ENCODE results near the gene RBFOX1.

RBFOX1 gene

DNA sequence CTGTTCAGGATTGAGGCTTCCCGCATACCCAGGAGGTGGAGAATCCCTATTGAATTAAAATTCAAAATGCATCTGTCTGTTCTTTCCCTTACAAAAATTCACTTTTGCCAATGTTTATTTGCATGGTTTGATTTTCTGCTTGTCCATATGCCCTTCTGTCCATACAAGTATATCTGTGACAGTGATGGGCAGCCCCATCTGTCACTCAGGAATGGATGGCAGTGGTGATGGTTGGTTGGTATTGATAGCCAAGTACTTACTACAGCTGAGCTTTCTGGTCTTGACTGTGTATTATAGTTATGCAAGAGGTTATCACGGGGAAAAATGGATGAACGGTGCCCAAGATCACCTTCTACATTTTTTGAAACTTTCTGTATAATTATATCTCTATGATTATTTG is 171.0 kb downstream of the RBFOX1 start:
- WGBS, 2 donors (ENCODE audit: extremely low coverage in 2 of 2, insufficient read length in 2 of 2, insufficient replicate concordance in 1 of 2): no CpG with 5 or more reads among the region's 3 CpGs
- Histone ChIP-seq H3K18ac (ENCODE audit: low read length) (no peak overlapping the region), H2BK120ac (ENCODE audit: low read depth, low read length) (no peak overlapping the region), H2BK12ac (ENCODE audit: low read length) (no peak overlapping the region), H2AFZ (ENCODE audit: low read length) (no peak overlapping the region), H2BK15ac (ENCODE audit: low read length) (no peak overlapping the region), H3K27ac (replicated peaks; ENCODE audit: low read length) (no peak overlapping the region), H3K36me3 (replicated peaks in 1 of 2; ENCODE audit: control insufficient read depth in 2 of 2, insufficient read depth in 2 of 2, low read length in 2 of 2) (no peaks in the 10 kb centered on the region), H3K4me1 (ENCODE audit: control insufficient read depth in 2 of 2, insufficient read depth in 1 of 2, low read depth in 1 of 2, low read length in 2 of 2) (no peaks in the 10 kb centered on the region), H2BK5ac (ENCODE audit: low read length) (no peak overlapping the region), H3K9me3 (replicated peaks in 1 of 2; ENCODE audit: control insufficient read depth in 2 of 2, insufficient read depth in 1 of 2, low read depth in 1 of 2, low read length in 2 of 2) (no peaks in the 10 kb centered on the region), H2AK5ac (ENCODE audit: low read depth, low read length) (no peak overlapping the region), H3K4me2 (ENCODE audit: insufficient read depth, low read length, poor library complexity, severe bottlenecking) (no peak overlapping the region), H3K9ac (ENCODE audit: low read depth, low read length, poor library complexity) (no peak overlapping the region), H3K27me3 (ENCODE audit: control insufficient read depth in 3 of 3, insufficient read depth in 3 of 3, low read depth in 1 of 3, low read length in 3 of 3) (no peaks in the 10 kb centered on the region), H3K23ac (ENCODE audit: low read depth, low read length, poor library complexity) (no peak overlapping the region), H3K4ac (ENCODE audit: low read length) (no peak overlapping the region), H3K4me3 (ENCODE audit: low read length in 2 of 2) (no peak overlapping the region), H3K14ac (ENCODE audit: low read length) (no peak overlapping the region), H4K91ac (ENCODE audit: low read depth, low read length, poor library complexity) (no peak overlapping the region), H4K8ac (ENCODE audit: low read depth, low read length) (no peak overlapping the region), H3K79me1 (ENCODE audit: low read depth, low read length) (no peaks in the 10 kb centered on the region)
- DNase-seq (ENCODE audit: low spot score): no peak

DNA sequence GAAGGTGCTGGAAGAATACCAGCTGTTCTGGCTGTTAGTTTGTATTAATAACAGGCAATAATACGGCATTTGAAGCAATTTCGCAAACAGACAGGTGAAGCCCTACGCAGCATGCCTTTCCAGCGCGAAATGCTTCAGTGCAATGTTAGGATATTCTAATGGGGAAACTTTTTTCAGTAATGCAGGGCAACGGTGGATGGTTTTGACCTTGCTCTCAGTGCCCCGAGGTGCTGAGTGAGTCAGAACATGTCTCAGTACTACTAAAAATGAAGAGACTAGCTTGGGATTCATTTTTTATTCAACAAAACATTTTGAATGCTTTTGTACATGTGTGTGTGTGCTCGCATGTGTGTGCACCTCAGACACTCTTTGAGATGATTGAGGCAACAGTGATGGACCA is 172.2 kb downstream of the RBFOX1 start:
- Histone ChIP-seq H4K91ac (ENCODE audit: low read depth, low read length, poor library complexity) (no peak overlapping the region), H3K4me3 (ENCODE audit: low read length in 2 of 2) (no peak overlapping the region)

DNA sequence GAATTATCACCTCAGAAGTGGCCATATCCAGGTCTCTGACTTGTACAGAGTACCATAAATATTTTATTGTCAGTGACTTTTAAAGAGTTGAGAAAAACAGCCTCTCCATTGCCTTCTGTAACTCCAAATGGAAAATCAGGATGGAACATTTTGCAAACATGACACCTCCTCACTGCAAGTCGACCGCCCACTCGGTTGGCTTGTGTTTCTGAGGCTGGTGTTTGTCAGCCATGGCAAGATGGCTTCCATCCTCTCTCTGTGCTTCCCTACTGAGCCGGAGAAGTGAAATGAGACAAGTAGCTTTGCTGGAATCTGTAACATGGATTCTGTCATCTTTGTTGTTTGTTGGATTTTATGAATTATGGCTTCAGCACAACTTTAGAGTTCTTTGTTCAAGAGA is 172.8 kb downstream of the RBFOX1 start:
- H3K18ac ChIP-seq (ENCODE audit: low read length): no peak overlapping the region
- no peak for DNase-seq (ENCODE audit: low spot score)

More for the DNA sequence above, 172.2 kb downstream of the RBFOX1 start:
- no peak overlapping the region for H2BK120ac ChIP-seq (ENCODE audit: low read depth, low read length)
- H2AK5ac ChIP-seq (ENCODE audit: low read depth, low read length): no peak overlapping the region
- no peaks in the 10 kb centered on the region for H3K36me3 ChIP-seq (replicated peaks in 1 of 2; ENCODE audit: control insufficient read depth in 2 of 2, insufficient read depth in 2 of 2, low read length in 2 of 2)
- no peak overlapping the region for H2AFZ ChIP-seq (ENCODE audit: low read length)
- no CpG with 5 or more reads among the region's 8 CpGs for WGBS, 2 donors (ENCODE audit: extremely low coverage in 2 of 2, insufficient read length in 2 of 2, insufficient replicate concordance in 1 of 2)
- H3K18ac ChIP-seq (ENCODE audit: low read length): no peak overlapping the region
- H3K9ac ChIP-seq (ENCODE audit: low read depth, low read length, poor library complexity): no peak overlapping the region
- H3K4me1 ChIP-seq (ENCODE audit: control insufficient read depth in 2 of 2, insufficient read depth in 1 of 2, low read depth in 1 of 2, low read length in 2 of 2): no peaks in the 10 kb centered on the region
- H2BK15ac ChIP-seq (ENCODE audit: low read length): no peak overlapping the region
- H3K27ac ChIP-seq (replicated peaks; ENCODE audit: low read length): no peak overlapping the region
- H3K14ac ChIP-seq (ENCODE audit: low read length): no peak overlapping the region
- no peaks in the 10 kb centered on the region for H3K79me1 ChIP-seq (ENCODE audit: low read depth, low read length)
- no peaks in the 10 kb centered on the region for H3K9me3 ChIP-seq (replicated peaks in 1 of 2; ENCODE audit: control insufficient read depth in 2 of 2, insufficient read depth in 1 of 2, low read depth in 1 of 2, low read length in 2 of 2)
- H3K4ac ChIP-seq (ENCODE audit: low read length): no peak overlapping the region
- no peak overlapping the region for H4K8ac ChIP-seq (ENCODE audit: low read depth, low read length)
- H2BK5ac ChIP-seq (ENCODE audit: low read length): no peak overlapping the region
- no peaks in the 10 kb centered on the region for H3K27me3 ChIP-seq (ENCODE audit: control insufficient read depth in 3 of 3, insufficient read depth in 3 of 3, low read depth in 1 of 3, low read length in 3 of 3)
- no peak overlapping the region for H3K23ac ChIP-seq (ENCODE audit: low read depth, low read length, poor library complexity)
- H3K4me2 ChIP-seq (ENCODE audit: insufficient read depth, low read length, poor library complexity, severe bottlenecking): no peak overlapping the region
- no peak for DNase-seq (ENCODE audit: low spot score)
- no peak overlapping the region for H2BK12ac ChIP-seq (ENCODE audit: low read length)

DNA sequence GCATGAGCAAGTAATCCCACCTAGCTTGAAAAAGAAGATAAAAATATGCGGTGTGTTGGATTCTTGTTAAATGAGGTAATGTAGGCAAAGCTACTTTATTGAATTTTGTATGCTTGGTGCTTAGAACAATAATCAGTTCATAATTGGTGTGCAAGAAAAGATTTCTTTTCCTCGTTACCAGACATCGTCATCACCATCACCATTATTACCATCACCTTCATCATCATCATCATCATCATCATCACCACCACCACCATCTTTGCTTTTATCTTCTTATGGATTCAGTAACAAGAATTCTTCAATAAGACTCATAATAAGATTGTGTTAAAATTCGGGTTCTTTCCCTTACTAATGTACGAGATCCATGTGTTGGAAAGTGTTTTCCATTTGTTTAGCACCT is 173.7 kb downstream of the RBFOX1 start:
- Histone ChIP-seq H3K9ac (ENCODE audit: low read depth, low read length, poor library complexity) (no peak overlapping the region), H3K79me1 (ENCODE audit: low read depth, low read length) (no peaks in the 10 kb centered on the region), H3K9me3 (replicated peaks in 1 of 2; ENCODE audit: control insufficient read depth in 2 of 2, insufficient read depth in 1 of 2, low read depth in 1 of 2, low read length in 2 of 2) (no peaks in the 10 kb centered on the region), H3K4me3 (ENCODE audit: low read length in 2 of 2) (no peak overlapping the region), H2AK5ac (ENCODE audit: low read depth, low read length) (no peak overlapping the region), H3K27ac (replicated peaks; ENCODE audit: low read length) (no peak overlapping the region), H2BK15ac (ENCODE audit: low read length) (no peak overlapping the region), H2AFZ (ENCODE audit: low read length) (no peak overlapping the region), H3K18ac (ENCODE audit: low read length) (no peak overlapping the region), H4K8ac (ENCODE audit: low read depth, low read length) (no peak overlapping the region), H4K91ac (ENCODE audit: low read depth, low read length, poor library complexity) (no peak overlapping the region), H3K4me2 (ENCODE audit: insufficient read depth, low read length, poor library complexity, severe bottlenecking) (no peak overlapping the region), H2BK12ac (ENCODE audit: low read length) (no peak overlapping the region), H3K14ac (ENCODE audit: low read length) (no peak overlapping the region), H3K23ac (ENCODE audit: low read depth, low read length, poor library complexity) (no peak overlapping the region), H2BK120ac (ENCODE audit: low read depth, low read length) (no peak overlapping the region), H3K4ac (ENCODE audit: low read length) (no peak overlapping the region), H3K4me1 (ENCODE audit: control insufficient read depth in 2 of 2, insufficient read depth in 1 of 2, low read depth in 1 of 2, low read length in 2 of 2) (peaks cover 0 to 4% of the 10 kb centered on the region in 2 donors), H3K36me3 (replicated peaks in 1 of 2; ENCODE audit: control insufficient read depth in 2 of 2, insufficient read depth in 2 of 2, low read length in 2 of 2) (no peaks in the 10 kb centered on the region), H2BK5ac (ENCODE audit: low read length) (no peak overlapping the region), H3K27me3 (ENCODE audit: control insufficient read depth in 3 of 3, insufficient read depth in 3 of 3, low read depth in 1 of 3, low read length in 3 of 3) (no peaks in the 10 kb centered on the region)
- no CpG with 5 or more reads among the region's 5 CpGs for WGBS, 2 donors (ENCODE audit: extremely low coverage in 2 of 2, insufficient read length in 2 of 2, insufficient replicate concordance in 1 of 2)
- no peak for DNase-seq (ENCODE audit: low spot score)

More for the DNA sequence above, 172.8 kb downstream of the RBFOX1 start:
- Histone ChIP-seq H3K9ac (ENCODE audit: low read depth, low read length, poor library complexity) (no peak overlapping the region), H2BK12ac (ENCODE audit: low read length) (no peak overlapping the region), H3K23ac (ENCODE audit: low read depth, low read length, poor library complexity) (no peak overlapping the region), H2BK15ac (ENCODE audit: low read length) (no peak overlapping the region), H3K4me2 (ENCODE audit: insufficient read depth, low read length, poor library complexity, severe bottlenecking) (no peak overlapping the region), H3K79me1 (ENCODE audit: low read depth, low read length) (no peaks in the 10 kb centered on the region), H3K14ac (ENCODE audit: low read length) (no peak overlapping the region), H2AK5ac (ENCODE audit: low read depth, low read length) (no peak overlapping the region), H4K91ac (ENCODE audit: low read depth, low read length, poor library complexity) (no peak overlapping the region), H3K36me3 (replicated peaks in 1 of 2; ENCODE audit: control insufficient read depth in 2 of 2, insufficient read depth in 2 of 2, low read length in 2 of 2) (no peaks in the 10 kb centered on the region), H3K4me1 (ENCODE audit: control insufficient read depth in 2 of 2, insufficient read depth in 1 of 2, low read depth in 1 of 2, low read length in 2 of 2) (peaks cover 0 to 3% of the 10 kb centered on the region in 2 donors), H3K27ac (replicated peaks; ENCODE audit: low read length) (no peak overlapping the region), H2BK5ac (ENCODE audit: low read length) (no peak overlapping the region), H4K8ac (ENCODE audit: low read depth, low read length) (no peak overlapping the region), H3K4me3 (ENCODE audit: low read length in 2 of 2) (no peak overlapping the region), H3K4ac (ENCODE audit: low read length) (no peak overlapping the region), H3K27me3 (ENCODE audit: control insufficient read depth in 3 of 3, insufficient read depth in 3 of 3, low read depth in 1 of 3, low read length in 3 of 3) (no peaks in the 10 kb centered on the region), H2BK120ac (ENCODE audit: low read depth, low read length) (no peak overlapping the region), H3K9me3 (replicated peaks in 1 of 2; ENCODE audit: control insufficient read depth in 2 of 2, insufficient read depth in 1 of 2, low read depth in 1 of 2, low read length in 2 of 2) (no peaks in the 10 kb centered on the region), H2AFZ (ENCODE audit: low read length) (no peak overlapping the region)
- WGBS, 2 donors (ENCODE audit: extremely low coverage in 2 of 2, insufficient read length in 2 of 2, insufficient replicate concordance in 1 of 2): no CpG with 5 or more reads among the region's 4 CpGs
